Measurements from ENCODE around the gene RBM43. TPM values are rescaled to one million over a fixed set of nuclear protein-coding genes. Genes with fewer than 3 reads are reported as not detected.

RBM43 gene
- total RNA-seq, 1 experiment from 2014 or later = 3.7 TPM

DNA sequence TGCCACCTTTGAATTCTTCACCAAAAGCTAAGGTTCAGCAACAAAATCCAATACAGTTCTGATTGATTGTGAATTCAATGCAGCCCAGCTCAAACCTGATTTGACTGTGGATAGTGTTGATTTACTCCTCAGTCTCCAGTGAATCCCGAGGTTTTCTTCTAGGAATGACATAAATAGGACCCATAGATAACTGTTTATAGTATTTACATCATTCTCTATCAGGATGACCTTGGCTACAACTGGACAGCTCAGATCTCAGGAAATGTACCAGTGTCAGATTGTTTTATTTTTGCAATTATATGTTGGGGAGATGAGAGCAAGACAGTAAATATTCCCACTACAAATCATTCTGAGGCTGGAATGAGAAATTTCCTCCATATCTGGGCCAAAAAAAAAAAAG is 21.2 kb downstream of the RBM43 start:
- no peak overlapping the region for H3K27ac ChIP-seq (ENCODE audit: low read length)
- no peak overlapping the region for H3K4me3 ChIP-seq (ENCODE audit: low read depth in 2 of 2, low read length in 2 of 2)
- H3K4me1 ChIP-seq (ENCODE audit: control insufficient read depth, insufficient read depth, low read length) = peaks cover 6% of the 10 kb centered on the region; the same call in 1 of the 2 replicates
- H3K9me3 ChIP-seq (ENCODE audit: control insufficient read depth, insufficient read depth, low read depth, low read length) = no peaks in the 10 kb centered on the region
- ATAC-seq (no peak), DNase-seq (ENCODE audit: low read depth, low spot score) (no peak)
- BruUV-seq (replicated peaks) = no TSS peak
- intact Hi-C loops (cut with micrococcal nuclease; ENCODE audit: unreplicated experiment) (no loop called here), in situ Hi-C loops (cut with HindIII; ENCODE audit: low pct_unique_long_range_greater_than_20kb, low sequenced_read_pairs) (no loop called here)
- H3K36me3 ChIP-seq (ENCODE audit: control insufficient read depth, insufficient read depth, low read length) = no peaks in the 10 kb centered on the region
- TF ChIP-seq TCF7L2 (IDR thresholded peaks at IDR 0.05; ENCODE audit: low read depth, low read length) (no peak), REST (IDR thresholded peaks at IDR 0.05; ENCODE audit: insufficient read depth in 1 of 2, low read depth in 2 of 2, low read length in 1 of 2) (no peak), CTCF (IDR thresholded peaks at IDR 0.05) (no peak), SIN3A (IDR thresholded peaks at IDR 0.05; ENCODE audit: borderline replicate concordance, insufficient read depth, low read depth, low read length) (no peak), POLR2AphosphoS5 (IDR thresholded peaks at IDR 0.05; ENCODE audit: low read depth, low read length) (no peak)
- ChIA-PET CTCF (interaction anchor here (0.7 kb wide), 1 partner anchor 516 kb away, joined by 7 read pairs; no protein-coding TSS in a partner anchor), POLR2A (no interaction called here)
- H3K27me3 ChIP-seq (ENCODE audit: control insufficient read depth, insufficient read depth, low read length) = no peaks in the 10 kb centered on the region

- H3K36me3 ChIP-seq (ENCODE audit: control insufficient read depth, insufficient read depth, low read length) = no peaks in the 10 kb centered on the region
- ChIA-PET CTCF (no interaction called here), POLR2A (no interaction called here)
- BruUV-seq (replicated peaks) = no TSS peak
- H3K4me1 ChIP-seq (ENCODE audit: control insufficient read depth, insufficient read depth, low read length) = peaks cover 6% of the 10 kb centered on the region; the same call in 1 of the 2 replicates
- ATAC-seq (no peak), DNase-seq (ENCODE audit: low read depth, low spot score) (no peak)
- intact Hi-C loops (cut with micrococcal nuclease; ENCODE audit: unreplicated experiment) = loop anchor here (2.0 to 10.0 kb wide), 3 partner anchors 185 to 1641 kb away; partner anchors contain the start of gene RND3
- no peak overlapping the region for H3K4me3 ChIP-seq (ENCODE audit: low read depth in 2 of 2, low read length in 2 of 2)
- in situ Hi-C loops (cut with HindIII; ENCODE audit: low pct_unique_long_range_greater_than_20kb, low sequenced_read_pairs) = no loop called here
- no peaks in the 10 kb centered on the region for H3K9me3 ChIP-seq (ENCODE audit: control insufficient read depth, insufficient read depth, low read depth, low read length)
- H3K27ac ChIP-seq (ENCODE audit: low read length) = peak overlapping the region; percentile 15; the same call in 1 of the 2 replicates
- H3K27me3 ChIP-seq (ENCODE audit: control insufficient read depth, insufficient read depth, low read length) = no peaks in the 10 kb centered on the region
- TF ChIP-seq TCF7L2 (IDR thresholded peaks at IDR 0.05; ENCODE audit: low read depth, low read length) = no peak
- no peak for TF ChIP-seq POLR2AphosphoS5 (IDR thresholded peaks at IDR 0.05; ENCODE audit: low read depth, low read length)
- TF ChIP-seq REST (IDR thresholded peaks at IDR 0.05; ENCODE audit: insufficient read depth in 1 of 2, low read depth in 2 of 2, low read length in 1 of 2) = no peak
- TF ChIP-seq CTCF (IDR thresholded peaks at IDR 0.05) = no peak
- no peak for TF ChIP-seq SIN3A (IDR thresholded peaks at IDR 0.05; ENCODE audit: borderline replicate concordance, insufficient read depth, low read depth, low read length)
Measured at GRCh38 chr2:151239624-151240023, 22.0 kb downstream of the RBM43 start.
